Measurements from ENCODE around the gene LMAN2L. TPM values are rescaled to one million over a fixed set of nuclear protein-coding genes. Genes with fewer than 3 reads are reported as not detected.

Gene LMAN2L
- total RNA-seq, 1 donor from 2014 or later: 15.3 TPM

GRCh38 chr2:96698221-96698861, 41.5 kb downstream of the LMAN2L start:
- no peak for DNase-seq (ENCODE audit: low spot score)
- Mint-ChIP-seq H3K4me3 (ENCODE audit: unreplicated experiment) (no peak overlapping the region), H3K27me3 (ENCODE audit: low read depth) (no peaks in the 10 kb centered on the region), H3K36me3 (ENCODE audit: low read depth) (peaks cover 9% of the 10 kb centered on the region), H3K9me3 (ENCODE audit: low read depth) (no peaks in the 10 kb centered on the region), H3K27ac (ENCODE audit: unreplicated experiment) (no peak overlapping the region), H3K4me1 (ENCODE audit: low read depth) (no peaks in the 10 kb centered on the region)
- no peak for TF ChIP-seq CTCF (IDR thresholded peaks at IDR 0.05)

- H3K4me1 Mint-ChIP-seq (ENCODE audit: low read depth): no peaks in the 10 kb centered on the region
- peaks cover 4% of the 10 kb centered on the region for H3K36me3 Mint-ChIP-seq (ENCODE audit: low read depth)
- no peaks in the 10 kb centered on the region for H3K9me3 Mint-ChIP-seq (ENCODE audit: low read depth)
- no peak overlapping the region for H3K27ac Mint-ChIP-seq (ENCODE audit: unreplicated experiment)
- TF ChIP-seq CTCF (IDR thresholded peaks at IDR 0.05): no peak
- no peak overlapping the region for H3K4me3 Mint-ChIP-seq (ENCODE audit: unreplicated experiment)
- no peaks in the 10 kb centered on the region for H3K27me3 Mint-ChIP-seq (ENCODE audit: low read depth)
- DNase-seq (ENCODE audit: low spot score): no peak
Observed at GRCh38 chr2:96697476-96697875, 42.4 kb downstream of the LMAN2L start.

- no peak for TF ChIP-seq CTCF (IDR thresholded peaks at IDR 0.05)
- Mint-ChIP-seq H3K36me3 (ENCODE audit: low read depth) (no peaks in the 10 kb centered on the region), H3K4me1 (ENCODE audit: low read depth) (no peaks in the 10 kb centered on the region), H3K9me3 (ENCODE audit: low read depth) (no peaks in the 10 kb centered on the region), H3K27ac (ENCODE audit: unreplicated experiment) (no peak overlapping the region), H3K4me3 (ENCODE audit: unreplicated experiment) (no peak overlapping the region), H3K27me3 (ENCODE audit: low read depth) (no peaks in the 10 kb centered on the region)
- DNase-seq (ENCODE audit: low spot score): no peak
Observed at GRCh38 chr2:96695602-96696001, 44.3 kb downstream of the LMAN2L start.

GRCh38 chr2:96694816-96695455, 44.9 kb downstream of the LMAN2L start:
- no peak overlapping the region for H3K4me3 Mint-ChIP-seq (ENCODE audit: unreplicated experiment)
- no peak overlapping the region for H3K27ac Mint-ChIP-seq (ENCODE audit: unreplicated experiment)
- DNase-seq (ENCODE audit: low spot score): no peak
- TF ChIP-seq CTCF (IDR thresholded peaks at IDR 0.05): no peak
- H3K36me3 Mint-ChIP-seq (ENCODE audit: low read depth): no peaks in the 10 kb centered on the region
- no peaks in the 10 kb centered on the region for H3K4me1 Mint-ChIP-seq (ENCODE audit: low read depth)
- no peaks in the 10 kb centered on the region for H3K27me3 Mint-ChIP-seq (ENCODE audit: low read depth)
- no peaks in the 10 kb centered on the region for H3K9me3 Mint-ChIP-seq (ENCODE audit: low read depth)

- Mint-ChIP-seq H3K4me1 (ENCODE audit: low read depth) (no peaks in the 10 kb centered on the region), H3K9me3 (ENCODE audit: low read depth) (no peaks in the 10 kb centered on the region), H3K27me3 (ENCODE audit: low read depth) (no peaks in the 10 kb centered on the region), H3K4me3 (ENCODE audit: unreplicated experiment) (no peak overlapping the region), H3K36me3 (ENCODE audit: low read depth) (no peaks in the 10 kb centered on the region), H3K27ac (ENCODE audit: unreplicated experiment) (no peak overlapping the region)
- no peak for TF ChIP-seq CTCF (IDR thresholded peaks at IDR 0.05)
- DNase-seq (ENCODE audit: low spot score): no peak
Observed at GRCh38 chr2:96694279-96694678, 45.6 kb downstream of the LMAN2L start.

Measured in chondrocyte (in vitro differentiated cells).